Measurements from ENCODE around the gene DSTN.
A peak's percentile ranks its signal among the peaks of the same experiment; 100 is the strongest.

DSTN gene

GRCh38 chr20:17610566-17611289 lies 40.9 kb downstream of the DSTN start:
- no peaks in the 10 kb centered on the region for H3K79me1 ChIP-seq (ENCODE audit: low read depth, low read length)
- peak overlapping the region; percentile 53 for H3K18ac ChIP-seq (ENCODE audit: low read length)
- no peak overlapping the region for H3K4me3 ChIP-seq (ENCODE audit: low read length in 2 of 2)
- no peak overlapping the region for H2AK5ac ChIP-seq (ENCODE audit: low read depth, low read length)
- no peaks in the 10 kb centered on the region for H3K9me3 ChIP-seq (replicated peaks in 1 of 2; ENCODE audit: control insufficient read depth in 2 of 2, insufficient read depth in 1 of 2, low read depth in 1 of 2, low read length in 2 of 2)
- no peak overlapping the region for H2BK5ac ChIP-seq (ENCODE audit: low read length)
- peaks cover 2 to 3% of the 10 kb centered on the region in 2 donors for H3K4me1 ChIP-seq (ENCODE audit: control insufficient read depth in 2 of 2, insufficient read depth in 1 of 2, low read depth in 1 of 2, low read length in 2 of 2)
- no CpG with 5 or more reads among the region's 19 CpGs for WGBS, 2 donors (ENCODE audit: extremely low coverage in 2 of 2, insufficient read length in 2 of 2, insufficient replicate concordance in 1 of 2)
- H3K23ac ChIP-seq (ENCODE audit: low read depth, low read length, poor library complexity): peak overlapping the region; percentile 49
- H3K27me3 ChIP-seq (ENCODE audit: control insufficient read depth in 3 of 3, insufficient read depth in 3 of 3, low read depth in 1 of 3, low read length in 3 of 3): no peaks in the 10 kb centered on the region
- H3K14ac ChIP-seq (ENCODE audit: low read length): no peak overlapping the region
- H3K27ac ChIP-seq (replicated peaks; ENCODE audit: low read length): no peak overlapping the region
- no peak overlapping the region for H3K4ac ChIP-seq (ENCODE audit: low read length)
- no peak overlapping the region for H4K8ac ChIP-seq (ENCODE audit: low read depth, low read length)
- no peak overlapping the region for H4K91ac ChIP-seq (ENCODE audit: low read depth, low read length, poor library complexity)
- H2BK120ac ChIP-seq (ENCODE audit: low read depth, low read length): no peak overlapping the region
- H3K4me2 ChIP-seq (ENCODE audit: insufficient read depth, low read length, poor library complexity, severe bottlenecking): no peak overlapping the region
- peaks cover 8 to 34% of the 10 kb centered on the region in 2 donors for H3K36me3 ChIP-seq (replicated peaks in 1 of 2; ENCODE audit: control insufficient read depth in 2 of 2, insufficient read depth in 2 of 2, low read length in 2 of 2)
- no peak overlapping the region for H2BK12ac ChIP-seq (ENCODE audit: low read length)
- DNase-seq (ENCODE audit: low spot score): no peak
- peak overlapping the region; percentile 64 for H3K9ac ChIP-seq (ENCODE audit: low read depth, low read length, poor library complexity)
- H2AFZ ChIP-seq (ENCODE audit: low read length): no peak overlapping the region
- H2BK15ac ChIP-seq (ENCODE audit: low read length): no peak overlapping the region

- H3K18ac ChIP-seq (ENCODE audit: low read length): no peak overlapping the region
- no peak overlapping the region for H3K14ac ChIP-seq (ENCODE audit: low read length)
- no peaks in the 10 kb centered on the region for H3K27me3 ChIP-seq (ENCODE audit: control insufficient read depth in 3 of 3, insufficient read depth in 3 of 3, low read depth in 1 of 3, low read length in 3 of 3)
- H3K36me3 ChIP-seq (replicated peaks in 1 of 2; ENCODE audit: control insufficient read depth in 2 of 2, insufficient read depth in 2 of 2, low read length in 2 of 2): peaks cover 8 to 31% of the 10 kb centered on the region in 2 donors
- no peak overlapping the region for H2BK5ac ChIP-seq (ENCODE audit: low read length)
- H3K4ac ChIP-seq (ENCODE audit: low read length): no peak overlapping the region
- no peak overlapping the region for H3K9ac ChIP-seq (ENCODE audit: low read depth, low read length, poor library complexity)
- no peak for DNase-seq (ENCODE audit: low spot score)
- H3K4me3 ChIP-seq (ENCODE audit: low read length in 2 of 2): no peak overlapping the region
- WGBS, 2 donors (ENCODE audit: extremely low coverage in 2 of 2, insufficient read length in 2 of 2, insufficient replicate concordance in 1 of 2): no CpG with 5 or more reads among the region's 6 CpGs
- no peak overlapping the region for H2AK5ac ChIP-seq (ENCODE audit: low read depth, low read length)
- no peak overlapping the region for H4K8ac ChIP-seq (ENCODE audit: low read depth, low read length)
- H3K23ac ChIP-seq (ENCODE audit: low read depth, low read length, poor library complexity): no peak overlapping the region
- no peak overlapping the region for H4K91ac ChIP-seq (ENCODE audit: low read depth, low read length, poor library complexity)
- H3K4me2 ChIP-seq (ENCODE audit: insufficient read depth, low read length, poor library complexity, severe bottlenecking): no peak overlapping the region
- no peak overlapping the region for H2AFZ ChIP-seq (ENCODE audit: low read length)
- no peaks in the 10 kb centered on the region for H3K9me3 ChIP-seq (replicated peaks in 1 of 2; ENCODE audit: control insufficient read depth in 2 of 2, insufficient read depth in 1 of 2, low read depth in 1 of 2, low read length in 2 of 2)
- no peak overlapping the region for H3K27ac ChIP-seq (replicated peaks; ENCODE audit: low read length)
- no peak overlapping the region for H2BK15ac ChIP-seq (ENCODE audit: low read length)
- H3K4me1 ChIP-seq (ENCODE audit: control insufficient read depth in 2 of 2, insufficient read depth in 1 of 2, low read depth in 1 of 2, low read length in 2 of 2): peaks cover 2 to 3% of the 10 kb centered on the region in 2 donors
- no peak overlapping the region for H2BK120ac ChIP-seq (ENCODE audit: low read depth, low read length)
- no peaks in the 10 kb centered on the region for H3K79me1 ChIP-seq (ENCODE audit: low read depth, low read length)
- H2BK12ac ChIP-seq (ENCODE audit: low read length): no peak overlapping the region
Measured at GRCh38 chr20:17611290-17611539, 41.3 kb downstream of the DSTN start.

GRCh38 chr20:17611540-17612286 lies 41.8 kb downstream of the DSTN start:
- H3K14ac ChIP-seq (ENCODE audit: low read length): peak overlapping the region; percentile 65
- peaks cover 2 to 3% of the 10 kb centered on the region in 2 donors for H3K4me1 ChIP-seq (ENCODE audit: control insufficient read depth in 2 of 2, insufficient read depth in 1 of 2, low read depth in 1 of 2, low read length in 2 of 2)
- H3K27me3 ChIP-seq (ENCODE audit: control insufficient read depth in 3 of 3, insufficient read depth in 3 of 3, low read depth in 1 of 3, low read length in 3 of 3): no peaks in the 10 kb centered on the region
- no peak overlapping the region for H3K9ac ChIP-seq (ENCODE audit: low read depth, low read length, poor library complexity)
- H2BK120ac ChIP-seq (ENCODE audit: low read depth, low read length): no peak overlapping the region
- DNase-seq (ENCODE audit: low spot score): no peak
- no peak overlapping the region for H4K8ac ChIP-seq (ENCODE audit: low read depth, low read length)
- no peak overlapping the region for H2AFZ ChIP-seq (ENCODE audit: low read length)
- no peak overlapping the region for H3K4ac ChIP-seq (ENCODE audit: low read length)
- no CpG with 5 or more reads among the region's 26 CpGs for WGBS, 2 donors (ENCODE audit: extremely low coverage in 2 of 2, insufficient read length in 2 of 2, insufficient replicate concordance in 1 of 2)
- no peak overlapping the region for H2BK5ac ChIP-seq (ENCODE audit: low read length)
- H3K23ac ChIP-seq (ENCODE audit: low read depth, low read length, poor library complexity): peak overlapping the region; percentile 68
- no peaks in the 10 kb centered on the region for H3K9me3 ChIP-seq (replicated peaks in 1 of 2; ENCODE audit: control insufficient read depth in 2 of 2, insufficient read depth in 1 of 2, low read depth in 1 of 2, low read length in 2 of 2)
- H3K4me2 ChIP-seq (ENCODE audit: insufficient read depth, low read length, poor library complexity, severe bottlenecking): no peak overlapping the region
- no peaks in the 10 kb centered on the region for H3K79me1 ChIP-seq (ENCODE audit: low read depth, low read length)
- H2BK15ac ChIP-seq (ENCODE audit: low read length): no peak overlapping the region
- H3K36me3 ChIP-seq (replicated peaks in 1 of 2; ENCODE audit: control insufficient read depth in 2 of 2, insufficient read depth in 2 of 2, low read length in 2 of 2): peaks cover 9 to 29% of the 10 kb centered on the region in 2 donors
- H4K91ac ChIP-seq (ENCODE audit: low read depth, low read length, poor library complexity): no peak overlapping the region
- H3K27ac ChIP-seq (replicated peaks; ENCODE audit: low read length): no peak overlapping the region
- no peak overlapping the region for H2BK12ac ChIP-seq (ENCODE audit: low read length)
- no peak overlapping the region for H2AK5ac ChIP-seq (ENCODE audit: low read depth, low read length)
- no peak overlapping the region for H3K4me3 ChIP-seq (ENCODE audit: low read length in 2 of 2)
- peak overlapping the region; percentile 49 for H3K18ac ChIP-seq (ENCODE audit: low read length)

GRCh38 chr20:17612287-17612991 lies 42.6 kb downstream of the DSTN start:
- Histone ChIP-seq H3K27ac (replicated peaks; ENCODE audit: low read length) (no peak overlapping the region), H3K18ac (ENCODE audit: low read length) (no peak overlapping the region), H4K91ac (ENCODE audit: low read depth, low read length, poor library complexity) (no peak overlapping the region), H3K4me2 (ENCODE audit: insufficient read depth, low read length, poor library complexity, severe bottlenecking) (no peak overlapping the region), H3K4ac (ENCODE audit: low read length) (no peak overlapping the region), H3K36me3 (replicated peaks in 1 of 2; ENCODE audit: control insufficient read depth in 2 of 2, insufficient read depth in 2 of 2, low read length in 2 of 2) (peaks cover 11 to 22% of the 10 kb centered on the region in 2 donors), H3K9me3 (replicated peaks in 1 of 2; ENCODE audit: control insufficient read depth in 2 of 2, insufficient read depth in 1 of 2, low read depth in 1 of 2, low read length in 2 of 2) (no peaks in the 10 kb centered on the region), H4K8ac (ENCODE audit: low read depth, low read length) (no peak overlapping the region), H3K79me1 (ENCODE audit: low read depth, low read length) (no peaks in the 10 kb centered on the region), H3K14ac (ENCODE audit: low read length) (no peak overlapping the region), H2AK5ac (ENCODE audit: low read depth, low read length) (no peak overlapping the region), H2BK12ac (ENCODE audit: low read length) (no peak overlapping the region), H3K9ac (ENCODE audit: low read depth, low read length, poor library complexity) (no peak overlapping the region), H2BK5ac (ENCODE audit: low read length) (no peak overlapping the region), H3K27me3 (ENCODE audit: control insufficient read depth in 3 of 3, insufficient read depth in 3 of 3, low read depth in 1 of 3, low read length in 3 of 3) (no peaks in the 10 kb centered on the region), H2BK120ac (ENCODE audit: low read depth, low read length) (no peak overlapping the region), H2AFZ (ENCODE audit: low read length) (no peak overlapping the region), H2BK15ac (ENCODE audit: low read length) (no peak overlapping the region), H3K4me3 (ENCODE audit: low read length in 2 of 2) (no peak overlapping the region), H3K4me1 (ENCODE audit: control insufficient read depth in 2 of 2, insufficient read depth in 1 of 2, low read depth in 1 of 2, low read length in 2 of 2) (peaks cover 1 to 3% of the 10 kb centered on the region in 2 donors), H3K23ac (ENCODE audit: low read depth, low read length, poor library complexity) (peak overlapping the region; percentile 68)
- no peak for DNase-seq (ENCODE audit: low spot score)
- WGBS, 2 donors (ENCODE audit: extremely low coverage in 2 of 2, insufficient read length in 2 of 2, insufficient replicate concordance in 1 of 2): no CpG with 5 or more reads among the region's 16 CpGs
